CD4-positive, alpha-beta T cell treated with Interleukin-15 for 1 hour (primary cell): Measurements from ENCODE around the gene SWT1.
"Not testable (repeated sequence)": the region's sequence is repeated elsewhere in the genome, so short reads cannot be mapped to it uniquely, and the experiment has no call there.

ENCODE experiments used
- DNase-seq: peaks from one replicate; pipeline ENCODE4 v3.0.0-alpha.2; 2020

The SWT1 gene

DNA sequence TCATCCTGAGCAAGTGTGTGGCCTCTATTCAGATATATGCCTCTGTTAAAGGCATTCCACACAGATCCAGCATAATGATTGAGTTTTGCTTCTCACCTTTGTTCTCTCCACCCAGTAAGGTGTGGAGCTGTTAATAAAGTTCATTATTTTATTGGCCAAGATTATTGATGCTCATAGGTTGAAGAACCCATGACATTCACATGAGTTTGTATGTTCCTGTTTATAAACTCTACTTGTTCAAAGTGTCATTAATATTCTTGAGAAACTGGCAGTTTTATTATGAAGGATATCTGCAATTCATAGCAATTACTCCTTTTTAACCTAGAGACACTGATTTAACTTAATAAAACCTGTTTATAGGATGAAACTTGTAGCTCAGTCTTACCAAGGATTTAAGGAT, 138.1 kb downstream of the SWT1 start:
- DNase-seq, result no peak

DNA sequence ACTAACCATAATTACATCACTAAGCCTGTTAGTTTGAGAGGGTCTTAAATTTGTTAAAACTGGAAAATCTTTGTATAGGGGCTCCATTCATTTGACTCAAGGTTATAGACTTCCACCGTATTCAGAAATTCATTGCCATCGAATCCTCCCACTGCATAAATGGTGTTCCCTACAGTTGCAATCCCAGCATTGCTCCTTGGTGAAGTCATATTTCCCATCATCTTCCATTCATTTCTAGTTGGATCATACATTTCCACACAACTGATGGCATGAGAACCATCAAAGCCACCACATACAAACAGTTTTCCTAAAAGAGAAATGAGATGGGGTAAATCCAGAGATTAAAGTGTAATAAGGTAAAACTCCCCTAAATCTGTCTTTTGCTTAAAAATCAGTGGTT, 141.0 kb downstream of the SWT1 start:
- DNase-seq, result no peak

DNA sequence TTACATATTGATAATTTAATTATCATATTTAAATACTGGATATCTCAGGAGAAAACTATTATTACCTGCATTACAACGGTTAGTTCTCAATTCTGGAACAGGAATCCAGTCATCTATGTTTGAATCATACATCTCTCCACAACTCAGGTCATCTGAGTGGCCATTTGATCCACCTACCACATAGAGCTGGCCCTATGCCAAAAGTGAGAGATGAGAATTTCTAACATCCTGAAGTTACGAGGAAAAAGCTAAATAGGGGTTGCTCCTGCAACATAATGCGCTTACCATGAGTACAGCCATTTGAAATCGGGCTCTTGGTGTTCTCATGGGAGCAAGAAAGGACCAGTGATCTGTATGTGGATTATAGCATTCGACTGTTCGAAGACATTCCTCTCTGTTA, 143.2 kb downstream of the SWT1 start:
- DNase-seq, result no peak

DNA sequence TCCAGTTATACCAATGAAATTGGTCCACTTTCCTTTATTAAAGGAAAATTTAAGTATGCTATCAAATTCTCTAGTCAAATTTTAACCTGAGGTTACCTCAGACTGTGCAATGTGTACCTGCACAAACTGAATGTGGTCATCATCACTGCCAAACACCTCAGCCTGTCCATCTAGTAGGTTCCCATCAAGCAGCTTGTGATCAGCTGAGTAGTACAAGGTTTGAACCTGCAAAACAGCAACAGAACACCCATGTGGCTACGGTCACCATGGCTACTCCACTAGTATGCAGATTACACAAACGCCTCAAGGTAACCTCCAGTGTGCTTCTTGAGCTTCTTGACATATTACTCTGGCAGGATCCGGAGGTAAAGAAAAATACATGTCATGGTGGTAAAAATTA, 148.5 kb downstream of the SWT1 start:
- no peak for DNase-seq

DNA sequence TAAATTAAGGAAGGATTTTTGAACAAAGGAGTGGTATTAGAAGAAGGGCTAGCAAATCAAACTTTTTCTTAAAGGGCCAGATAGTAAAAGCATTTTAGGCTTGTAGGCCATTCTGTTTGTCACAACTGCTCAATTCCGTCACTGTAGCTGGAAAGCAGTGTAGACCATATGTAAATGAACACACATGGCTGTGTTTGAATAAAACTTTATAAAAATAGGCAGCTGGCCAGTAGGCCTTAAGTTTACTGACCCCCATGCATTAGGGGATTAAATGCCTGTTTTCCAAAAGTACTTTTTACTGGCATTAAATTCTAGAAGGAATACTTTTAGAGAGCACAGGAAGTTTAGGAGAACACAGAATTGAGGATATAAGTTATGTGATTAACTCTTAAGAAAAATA, 151.2 kb downstream of the SWT1 start:
- no peak for DNase-seq

DNA sequence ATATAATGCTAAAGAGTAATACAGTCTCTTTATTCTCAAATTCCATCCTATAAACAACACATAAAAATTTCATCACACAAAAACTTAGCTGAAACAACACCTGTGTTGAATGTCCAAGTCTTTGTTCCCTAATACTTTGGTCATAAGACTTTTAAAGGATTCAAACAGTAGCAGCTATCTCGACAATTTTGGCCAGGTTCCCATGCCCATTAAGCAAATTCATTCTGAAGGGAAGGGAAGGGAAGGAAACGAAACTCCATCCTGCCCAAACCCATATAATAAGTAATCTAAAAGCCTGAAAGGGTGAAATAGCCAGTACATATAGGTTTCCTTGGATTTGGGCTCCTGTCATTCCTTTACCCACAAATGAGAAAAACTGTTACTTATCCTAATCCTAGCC, 152.6 kb downstream of the SWT1 start:
- no peak for DNase-seq

DNA sequence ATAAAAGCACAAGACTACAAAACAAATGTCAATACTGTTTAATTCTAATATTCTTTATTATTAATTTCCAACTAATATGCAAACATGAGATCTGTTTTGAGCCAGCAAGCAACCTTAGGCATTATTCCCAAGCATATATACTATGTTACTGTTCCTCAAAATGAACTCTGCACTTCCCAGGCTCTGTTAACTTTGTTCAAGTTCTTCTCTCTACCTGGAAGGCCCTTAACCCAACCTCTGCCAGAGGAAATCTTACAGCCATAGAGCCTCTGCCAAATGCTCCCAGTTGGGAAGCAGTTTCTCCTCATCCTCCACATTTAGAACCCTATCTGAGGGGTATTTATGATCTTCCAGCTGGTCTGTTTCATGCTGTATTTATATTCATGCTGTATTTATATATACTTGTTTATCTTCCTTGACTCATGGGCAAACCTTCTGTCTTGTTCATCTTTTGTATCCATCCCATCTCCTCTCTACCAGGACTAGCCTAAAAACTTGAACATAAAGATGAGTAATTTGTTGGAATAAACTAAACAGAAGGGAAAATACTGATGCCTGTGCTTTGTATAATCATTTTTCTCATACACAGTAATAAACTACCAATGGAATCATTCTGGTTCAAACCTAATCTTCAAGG, 154.7 kb downstream of the SWT1 start:
- no peak for DNase-seq

DNA sequence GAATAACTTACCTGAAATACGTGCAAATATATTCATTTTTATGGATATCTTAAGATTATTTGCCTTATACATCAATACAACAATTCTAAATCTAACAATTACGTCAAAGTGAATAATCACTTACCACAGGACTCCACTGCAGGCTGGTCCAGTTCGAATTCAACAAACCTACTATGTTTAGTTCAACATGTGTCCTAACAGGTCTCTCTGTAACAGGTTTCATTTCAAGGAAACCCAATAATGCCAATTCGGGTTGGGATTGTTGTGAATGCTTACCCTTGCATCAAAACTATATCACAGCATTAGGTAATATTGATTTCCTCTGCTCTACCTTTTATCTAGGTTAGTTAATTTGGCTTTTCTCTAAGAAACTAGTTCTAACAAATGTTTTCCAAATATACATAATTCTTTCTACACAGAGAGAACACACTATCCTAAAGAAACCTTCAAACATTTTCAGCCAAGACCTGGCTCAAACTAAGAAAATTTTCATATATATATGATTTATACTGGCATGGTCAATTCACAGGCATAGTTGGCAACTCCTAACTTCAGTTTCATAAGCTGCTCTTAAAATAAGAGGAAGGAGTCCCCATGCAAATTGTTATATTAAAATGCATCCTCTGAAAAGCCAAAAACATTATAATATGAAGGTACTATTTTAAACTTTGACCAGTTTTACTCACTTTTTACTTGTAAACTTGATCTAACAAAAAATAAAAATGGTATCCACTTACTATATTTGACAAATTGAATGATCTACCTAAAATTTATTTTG, 155.6 kb downstream of the SWT1 start:
- no peak for DNase-seq

DNA sequence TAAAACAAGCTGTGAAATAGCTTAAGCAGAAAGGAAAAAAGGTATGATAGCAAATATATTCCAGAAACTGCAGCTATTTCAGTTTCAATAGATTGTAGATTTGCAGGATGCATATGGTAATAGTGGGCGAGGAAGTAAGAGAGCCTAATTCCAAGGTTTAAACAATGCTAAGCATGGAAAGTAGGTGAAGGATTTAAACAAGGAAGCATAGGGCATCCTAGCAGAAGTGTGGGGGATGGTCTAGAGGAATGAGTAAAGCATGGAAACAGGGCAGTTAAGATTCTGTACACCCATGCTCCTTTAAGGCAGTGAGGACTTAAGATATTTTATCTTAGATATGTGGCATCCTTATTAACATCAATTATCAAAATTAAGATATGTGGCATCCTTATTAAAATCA, 157.4 kb downstream of the SWT1 start:
- DNase-seq, result no peak

DNA sequence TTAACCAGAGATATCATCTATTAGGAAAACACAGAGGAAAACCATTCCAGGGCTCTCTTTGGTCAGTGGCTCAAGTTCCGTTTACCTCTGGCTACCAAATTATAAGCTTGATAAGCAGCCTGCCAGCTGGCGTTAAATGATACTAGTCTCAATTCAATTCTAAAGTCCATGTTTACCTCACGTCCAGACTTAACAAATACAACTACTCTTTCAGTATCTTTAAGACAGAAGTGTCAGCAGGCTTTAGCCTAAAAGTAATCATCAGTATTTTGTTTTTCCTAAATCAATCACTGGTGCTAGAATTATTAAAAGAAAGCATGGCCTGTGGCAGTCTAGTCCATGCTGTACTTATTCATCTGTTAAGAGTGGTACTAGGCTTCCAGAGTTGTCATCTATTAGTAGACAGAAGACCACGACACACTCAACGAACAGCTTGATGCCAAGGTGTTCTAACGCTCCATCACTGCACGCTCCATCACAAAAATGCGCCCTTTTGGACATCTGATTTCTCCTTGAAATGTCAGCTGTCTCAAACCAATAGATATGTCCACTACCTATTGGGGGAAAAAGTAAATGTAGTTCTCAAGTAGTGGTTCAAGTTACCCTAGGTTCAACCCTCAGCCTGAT, 158.6 kb downstream of the SWT1 start:
- no peak for DNase-seq

DNA sequence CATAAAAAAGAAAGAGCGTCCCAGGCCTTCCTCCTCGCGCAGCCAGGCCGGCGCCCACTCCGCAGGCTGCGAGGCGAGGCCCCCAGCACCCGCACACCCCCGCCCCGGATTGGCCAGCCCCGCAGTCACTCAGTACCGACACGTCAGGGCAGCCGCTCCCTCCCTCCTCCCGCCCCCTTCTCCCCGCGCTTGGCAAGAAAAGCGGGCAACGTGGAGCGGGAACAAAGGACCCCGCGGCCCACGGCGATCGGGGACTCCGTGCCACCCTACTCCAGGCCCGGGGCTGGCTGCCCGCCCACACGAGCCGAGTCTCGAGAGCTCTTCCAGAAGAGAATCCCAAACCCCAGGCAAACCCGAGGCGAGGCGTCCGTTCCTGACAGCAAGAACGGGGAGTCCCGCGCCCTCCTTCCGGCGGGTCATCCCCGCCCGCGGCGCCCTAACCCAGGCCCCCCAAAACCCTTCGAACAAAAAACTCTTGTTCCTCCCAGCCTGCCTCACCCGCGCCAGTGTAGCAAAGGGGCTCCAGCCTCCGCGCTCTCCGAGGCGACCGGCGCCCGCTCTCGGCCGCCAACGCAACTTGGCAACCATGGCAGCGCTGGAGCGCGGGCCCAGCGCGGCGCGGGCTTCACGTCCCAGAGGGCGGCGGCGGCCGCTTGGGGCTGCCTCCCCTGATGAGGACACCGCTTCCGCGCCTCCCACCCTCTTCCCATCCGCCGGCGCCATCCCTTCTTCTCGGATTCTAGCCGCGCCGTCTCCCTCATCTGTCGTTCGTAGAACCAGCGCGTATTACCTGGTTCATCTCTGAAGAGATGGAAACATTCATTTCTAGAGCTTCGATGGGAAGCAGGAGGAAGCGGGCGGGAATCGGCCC, 159.4 kb downstream of the SWT1 start:
- DNase-seq, result peak; percentile 89

DNA sequence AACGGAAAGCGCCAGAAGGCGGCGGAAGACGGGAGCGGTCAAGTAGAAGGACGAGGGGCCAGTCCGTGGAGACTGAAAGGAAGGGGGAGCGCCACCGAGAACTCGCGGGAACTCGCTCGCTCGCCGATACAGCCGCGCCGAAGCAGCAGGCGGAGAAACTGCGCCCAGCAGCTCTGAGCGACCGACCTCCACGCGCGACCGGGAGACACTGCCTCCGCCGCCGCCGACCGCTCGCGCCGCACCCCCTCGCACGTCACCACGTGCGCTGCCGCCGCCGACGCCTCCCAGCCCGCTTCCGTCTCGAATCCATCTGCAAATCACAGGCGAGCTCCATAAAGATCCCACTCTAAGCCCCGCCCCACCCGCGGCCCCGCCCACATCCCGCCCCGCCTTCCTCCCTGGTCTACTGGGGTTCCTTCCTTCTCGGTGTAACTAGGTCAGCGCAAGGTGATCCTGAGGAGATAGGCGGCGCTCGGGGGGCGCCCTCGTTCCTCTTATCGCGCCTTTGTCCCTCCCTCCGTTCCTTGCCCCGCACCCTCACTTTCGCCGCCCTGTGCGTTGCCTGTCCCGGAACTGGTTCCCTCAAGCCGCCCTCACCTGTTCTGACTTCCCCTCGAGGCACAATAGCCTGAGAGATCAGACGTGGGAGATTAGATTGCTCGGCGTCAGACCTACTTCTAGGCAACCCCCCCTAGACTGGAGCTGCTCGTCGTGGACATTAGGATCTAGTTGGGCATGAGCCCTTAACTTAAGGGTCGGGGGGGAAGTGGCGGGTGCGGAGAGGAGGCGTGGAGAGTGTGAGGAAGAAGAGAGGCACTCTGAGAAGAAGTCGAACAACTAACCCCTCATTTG, 160.3 kb downstream of the SWT1 start, which contains the start of gene IVNS1ABP:
TSS of gene IVNS1ABP (minus strand) at position 210 of the 852 bp plus-strand sequence. CDS start 7,750 bp downstream, outside the sequence.
- peak; percentile 98 for DNase-seq

DNA sequence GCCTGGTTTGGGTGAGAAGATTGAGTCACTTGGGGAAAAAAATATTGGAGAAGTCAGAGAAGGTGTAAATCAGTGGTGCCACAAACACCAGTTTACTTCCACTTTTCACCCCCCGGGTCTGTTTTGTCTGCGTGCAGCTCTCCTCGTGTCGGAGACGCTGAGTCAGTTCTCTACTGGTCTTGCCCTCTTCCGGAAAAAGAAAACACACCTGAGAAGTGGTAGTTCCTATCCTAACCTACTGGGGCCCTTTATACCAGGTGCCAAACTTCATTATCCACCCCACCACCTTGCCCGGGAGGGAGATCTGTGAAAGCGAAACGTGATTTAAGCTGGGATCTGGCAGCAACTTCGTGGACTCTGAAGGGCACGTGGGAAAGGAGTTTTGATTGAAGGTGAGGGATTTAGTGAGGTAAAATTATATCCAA, 160.9 kb downstream of the SWT1 start:
- peak; percentile 83 for DNase-seq

DNA sequence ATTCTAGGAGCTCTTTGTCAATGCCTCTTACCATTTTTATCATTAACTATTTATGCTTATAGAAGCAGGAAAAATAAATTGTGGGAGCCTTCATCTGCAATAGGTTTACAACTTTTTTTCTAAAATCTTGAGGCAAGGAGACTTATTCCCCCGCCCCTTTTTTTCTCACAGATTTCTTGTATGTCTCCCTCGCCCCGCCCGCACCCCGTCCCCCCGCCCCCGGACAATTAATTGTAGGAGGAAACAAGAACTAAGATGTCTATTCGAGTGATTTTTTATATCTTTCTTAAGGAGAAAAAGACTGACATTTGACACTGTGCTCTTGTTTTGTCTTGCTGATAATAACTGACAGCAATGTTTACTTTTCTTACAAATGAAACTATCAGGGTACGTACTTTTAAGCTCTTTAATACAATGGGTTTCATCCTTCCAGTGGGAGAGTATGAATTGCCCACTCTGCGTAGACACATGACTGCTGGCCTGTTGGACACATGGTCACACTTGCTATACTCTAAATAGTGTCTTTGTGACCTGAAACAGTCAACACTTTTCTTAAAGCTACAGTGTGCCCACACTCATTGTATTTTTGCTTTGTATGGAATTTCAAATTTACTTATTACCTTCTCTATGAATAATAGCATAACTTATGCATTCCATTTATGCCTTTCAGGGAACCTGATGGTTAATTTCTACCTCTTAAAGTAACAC, 161.6 kb downstream of the SWT1 start:
- no peak for DNase-seq

DNA sequence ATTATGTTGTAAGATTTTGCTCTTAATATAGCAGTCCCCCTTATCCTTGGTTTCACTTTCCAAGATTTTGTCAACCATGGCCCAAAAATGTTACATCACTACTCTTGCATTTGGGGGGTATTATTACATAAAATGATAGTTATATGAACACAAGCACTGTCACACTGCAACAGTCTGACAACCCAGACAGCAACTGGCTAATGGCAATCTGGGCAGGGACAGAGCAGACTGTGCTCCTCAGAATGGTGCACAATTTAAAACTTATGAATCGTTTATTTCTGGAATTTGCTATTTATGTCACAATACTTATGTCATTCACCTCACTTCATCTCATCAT, 162.1 kb downstream of the SWT1 start:
- DNase-seq, result no peak

DNA sequence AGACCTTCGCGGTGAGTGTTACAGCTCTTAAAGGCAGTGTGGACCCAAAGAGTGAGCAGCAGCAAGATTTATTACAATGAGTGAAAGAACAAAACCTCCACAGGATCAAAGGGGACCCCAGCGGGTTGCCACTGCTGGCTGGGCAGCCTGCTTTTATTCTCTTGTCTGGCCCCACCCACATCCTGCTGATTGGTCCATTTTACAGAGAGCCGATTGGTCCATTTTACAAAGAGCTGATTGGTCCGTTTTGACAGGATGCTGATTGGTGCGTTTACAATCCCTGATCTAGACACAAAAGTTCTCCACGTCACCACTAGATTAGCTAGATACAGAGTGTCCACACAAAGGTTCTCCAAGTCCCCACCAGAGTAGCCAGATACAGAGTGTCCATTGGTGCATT, 164.1 kb downstream of the SWT1 start:
- not testable (repeated sequence) for DNase-seq

DNA sequence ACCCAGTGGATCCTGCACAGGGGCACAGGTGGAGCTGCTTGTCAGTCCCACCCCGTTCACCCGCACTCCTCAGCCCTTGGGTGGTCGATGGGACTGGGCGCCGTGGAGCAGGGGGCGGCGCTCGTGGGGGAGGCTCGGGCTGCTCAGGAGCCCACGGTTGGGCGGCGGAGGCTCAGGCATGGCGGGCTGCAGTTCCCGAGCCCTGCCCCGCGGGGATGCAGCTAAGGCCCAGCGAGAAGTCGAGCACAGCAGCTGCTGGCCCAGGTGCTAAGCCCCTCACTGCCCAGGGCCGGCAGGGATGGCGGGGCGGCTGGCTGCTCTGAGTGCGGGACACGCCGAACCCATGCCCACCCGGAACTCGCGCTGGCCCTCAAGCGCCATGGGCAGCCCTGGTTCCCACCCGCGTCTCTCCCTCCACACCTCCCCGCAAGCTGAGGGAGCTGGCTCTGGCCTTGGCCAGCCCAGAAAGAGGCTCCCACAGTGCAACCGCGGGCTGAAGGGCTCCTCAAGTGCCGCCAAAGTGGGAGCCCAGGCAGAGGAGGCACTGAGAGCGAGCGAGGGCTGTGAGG, 164.8 kb downstream of the SWT1 start:
- DNase-seq, result not testable (repeated sequence)

DNA sequence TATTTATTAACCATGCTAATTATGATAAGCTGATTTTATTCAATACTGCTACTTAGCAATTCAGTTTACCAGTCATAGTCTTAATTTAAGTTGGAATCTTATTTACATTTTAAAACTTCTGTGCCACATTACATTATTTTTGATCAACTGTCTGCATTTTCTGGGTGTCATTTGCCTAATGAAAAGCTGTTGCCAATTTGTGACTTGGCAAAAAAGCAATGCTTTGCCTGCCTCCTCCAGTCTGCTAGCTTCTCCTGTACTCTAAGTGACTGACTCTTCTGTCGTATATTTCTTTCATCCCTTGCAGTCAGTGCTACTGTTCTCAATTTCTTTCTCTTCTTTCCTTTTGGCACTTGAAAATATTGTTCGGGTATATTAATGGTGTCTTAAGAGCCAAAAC, 165.7 kb downstream of the SWT1 start:
- no peak for DNase-seq

DNA sequence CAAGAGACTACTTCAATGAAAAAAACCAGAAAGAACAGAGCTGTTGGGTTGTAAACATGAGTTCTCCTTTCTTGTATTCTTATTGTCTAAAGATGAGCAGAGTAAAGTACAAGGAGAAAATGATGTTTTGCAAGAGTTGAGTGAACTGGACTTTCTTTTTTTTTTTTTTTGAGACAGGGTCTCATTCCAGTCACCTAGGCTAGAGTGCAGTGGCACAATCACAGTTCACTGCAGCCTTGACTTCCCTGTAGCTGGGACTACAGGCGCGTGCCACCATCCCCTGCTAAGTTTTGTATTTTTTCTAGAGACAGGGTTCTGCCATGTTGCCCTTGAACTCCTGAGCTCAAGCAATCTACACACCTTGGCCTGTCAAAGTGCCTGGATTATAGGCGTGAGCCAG, 167.2 kb downstream of the SWT1 start:
- no peak for DNase-seq

DNA sequence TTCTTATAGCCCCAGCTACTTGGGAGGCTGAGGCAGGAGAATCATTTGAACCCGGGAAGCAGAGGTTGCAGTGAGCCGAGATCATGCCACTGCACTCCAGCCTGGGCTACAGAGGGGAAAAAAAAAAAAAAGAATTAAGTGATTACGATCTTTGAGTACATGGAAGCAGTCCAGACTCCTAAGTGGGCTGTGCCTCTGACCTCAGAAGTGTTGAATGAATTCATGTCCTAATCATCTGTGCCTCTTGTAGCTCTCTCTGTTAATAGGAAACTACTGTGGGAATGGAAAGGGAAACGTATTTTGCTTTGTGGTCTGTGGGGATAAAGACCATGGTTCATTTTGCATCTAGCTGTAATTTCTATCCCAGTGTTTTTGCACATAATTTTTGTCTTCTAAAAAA, 168.4 kb downstream of the SWT1 start:
- no peak for DNase-seq

DNA sequence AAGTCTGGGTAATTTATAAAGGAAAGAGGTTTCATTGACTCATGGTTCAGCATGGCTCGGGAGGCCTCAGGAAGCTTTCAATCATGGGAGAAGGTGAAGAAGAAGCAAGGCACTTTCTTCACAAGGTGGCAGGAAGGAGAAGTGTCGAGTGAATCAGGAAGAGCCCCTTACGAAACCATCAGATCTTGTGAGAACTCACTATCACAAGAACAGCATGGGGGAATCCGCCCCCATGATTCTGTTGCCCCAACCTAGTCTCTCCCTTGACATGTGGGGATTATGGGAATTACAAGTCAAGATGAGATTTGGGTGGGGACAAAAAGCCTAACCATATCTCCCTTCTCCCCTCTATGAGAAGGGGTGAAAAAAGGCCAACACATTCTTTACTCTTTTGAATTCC, 171.3 kb downstream of the SWT1 start:
- no peak for DNase-seq
